K562 (cell line): ENCODE data around the gene ADGRA1. TPM values are rescaled to one million over a fixed set of nuclear protein-coding genes. Genes with fewer than 3 reads are reported as not detected.

ENCODE experiments used
- ATF6 ChIP-seq: sonication (generic); formaldehyde crosslinking; IDR thresholded peaks from 2 replicates; pipeline ENCODE4 v1.4.0; 2020; ENCODE audit warnings: mild to moderate bottlenecking, missing genetic modification reagents
- ZNF395 ChIP-seq: fragments of 200-800 bp; sonication (Bioruptor generic); IDR thresholded peaks from 2 replicates; pipeline ENCODE4 v1.6.1; 2017; ENCODE audit warnings: missing genetic modification characterization, missing compliant biosample characterization
- polyA plus RNA-seq, 8 experiments: library from polyadenylated mRNA; depleted of rRNA in 4 of 8; stranded (reverse) in 5 of 8; unstranded in 3 of 8; fragments of >200 nt; fragmentation: Nextera tagmentation in 2 of 8; fragmentation: Illumina TruSeq in 1 of 8; extraction: Ambion mirVana in 2 of 8; extraction: Trizol in 1 of 8; gene quantifications; 2 replicates each; pipeline versions ENCODE4 v1.2.1 to v1.2.3, GENCODE V29; 2011 to 2014; ENCODE audit warnings: inconsistent platforms in 1 of 8, missing spikeins in 1 of 8
- total RNA-seq, 7 experiments: library from RNA; depleted of rRNA in 6 of 7; stranded (reverse); fragments of >200 nt in 6 of 7; fragmentation: Illumina TruSeq in 2 of 7; extraction: Trizol in 2 of 7; gene quantifications; 2 replicates each; pipeline versions ENCODE4 v1.2.1 to v1.2.3, GENCODE V29; 2011 to 2021; ENCODE audit warnings: low replicate concordance in 1 of 7

Gene ADGRA1
- total and polyA plus RNA-seq, 9 of the 15 experiments (the other 6 are each of a cell fraction or from before 2014, with no cell fraction given): not detected

- TF ChIP-seq ATF6 (no peak), ZNF395 (CRISPR knock-in tag) (no peak)
- TF ChIP-seq, all 486 proteins: peak for 5
Measured at GRCh38 chr10:133162910-133163856, 75.5 kb downstream of the ADGRA1 start (continued).
